SK-N-SH (cell line): ENCODE data around the gene FGFBP2. TPM values are rescaled to one million over a fixed set of nuclear protein-coding genes. Genes with fewer than 3 reads are reported as not detected.

ENCODE experiments used
- CTCF ChIA-PET: fragments of 300-600, 350-600 bp; formaldehyde crosslinking; extraction: SDS; loops from one replicate; lab custom pipeline; 2021; lab: Yijun Ruan, JAX
- POLR2A ChIA-PET: fragments of 350-600 bp; sonication (Branson Sonifier 250); formaldehyde crosslinking; extraction: SDS; loops from one replicate; lab custom pipeline; 2020; ENCODE audit warnings: antibody characterized with exemption, inconsistent platforms; lab: Yijun Ruan, JAX
- DNase-seq: peaks from one replicate; pipeline ENCODE4 v3.0.0; 2012
- H2AFZ ChIP-seq: fragments of 200-600 bp; sonication (generic); 2 replicates; pipeline ENCODE4 v1.8.1; 2016; ENCODE audit warnings: antibody characterized with exemption, mild to moderate bottlenecking, low read depth
- H3F3A ChIP-seq: fragments of 200-600 bp; sonication (generic); replicated peaks from 2 replicates; pipeline ENCODE3; 2016; ENCODE audit warnings: antibody characterized with exemption, mild to moderate bottlenecking; ENCODE audit not compliant: insufficient read depth
- H3K27ac ChIP-seq, 2 experiments: fragments of 200-500 bp in 1 of 2; fragments of 200-600 bp in 1 of 2; sonication (Bioruptor generic) in 1 of 2; sonication (generic), shearing (Covaris generic) in 1 of 2; 2 replicates each; pipeline versions ENCODE4 v1.5.1 to v1.6.1; 2014 to 2016; ENCODE audit warnings: low read depth in 2 of 2, inconsistent platforms in 1 of 2, low read length in 1 of 2, mild to moderate bottlenecking in 1 of 2, mixed read lengths in 1 of 2
- H3K27me3 ChIP-seq: fragments of 200-600 bp; sonication (generic), shearing (Covaris generic); 2 replicates; pipeline ENCODE4 v1.6.1; 2016; ENCODE audit warnings: mixed run types; ENCODE audit not compliant: insufficient read depth
- H3K36me3 ChIP-seq, 2 experiments: fragments of 200-500 bp in 1 of 2; fragments of 200-600 bp in 1 of 2; sonication (Bioruptor generic) in 1 of 2; sonication (generic) in 1 of 2; replicated peaks in 1 of 2; 2 replicates each; pipeline versions ENCODE3 to v1.5.1; 2014 to 2016; ENCODE audit warnings: low read length in 1 of 2, mild to moderate bottlenecking in 1 of 2; ENCODE audit not compliant: insufficient read depth in 2 of 2, control insufficient read depth in 1 of 2
- H3K4me1 ChIP-seq, 2 experiments: fragments of 200-500 bp in 1 of 2; fragments of 200-600 bp in 1 of 2; sonication (Bioruptor generic) in 1 of 2; sonication (generic), shearing (Covaris generic) in 1 of 2; 2 replicates each; pipeline versions ENCODE4 v1.5.1 to v1.6.1; 2014 to 2016; ENCODE audit warnings: low read depth in 1 of 2, low read length in 1 of 2, mixed run types in 1 of 2; ENCODE audit not compliant: insufficient read depth in 2 of 2, control insufficient read depth in 1 of 2
- H3K4me2 ChIP-seq: fragments of 200-600 bp; sonication (generic), shearing (Covaris generic); 2 replicates; pipeline ENCODE4 v1.6.1; 2017; ENCODE audit warnings: mixed run types
- H3K4me3 ChIP-seq, 2 experiments: fragments of 200-500 bp in 1 of 2; fragments of 200-600 bp in 1 of 2; sonication (Bioruptor generic) in 1 of 2; sonication (generic), shearing (Covaris generic) in 1 of 2; 2 replicates each; pipeline versions ENCODE4 v1.5.1 to v1.8.1; 2014 to 2016; ENCODE audit warnings: low read depth in 2 of 2, inconsistent platforms in 1 of 2, low read length in 1 of 2, mild to moderate bottlenecking in 1 of 2, mixed read lengths in 1 of 2, moderate library complexity in 1 of 2
- H3K79me2 ChIP-seq: fragments of 200-600 bp; sonication (generic); 2 replicates; pipeline ENCODE4 v1.8.1; 2017; ENCODE audit warnings: mild to moderate bottlenecking; ENCODE audit not compliant: insufficient read depth
- H3K9ac ChIP-seq: fragments of 200-600 bp; sonication (generic); 2 replicates; pipeline ENCODE4 v1.6.1; 2017; ENCODE audit warnings: mixed run types
- H3K9me2 ChIP-seq: fragments of 200-600 bp; sonication (generic); 2 replicates; pipeline ENCODE4 v1.6.1; 2017; ENCODE audit warnings: mixed run types
- H3K9me3 ChIP-seq: fragments of 200-600 bp; sonication (generic); 2 replicates; pipeline ENCODE4 v1.6.1; 2017; ENCODE audit warnings: mixed run types, mild to moderate bottlenecking, moderate library complexity
- H4K20me1 ChIP-seq: fragments of 200-600 bp; sonication (generic); 2 replicates; pipeline ENCODE4 v1.6.1; 2017; ENCODE audit warnings: mild to moderate bottlenecking, mixed run types; ENCODE audit not compliant: insufficient read depth
- FOXM1 ChIP-seq: IDR thresholded peaks from 2 replicates; pipeline ENCODE4 v1.4.0; 2012; ENCODE audit warnings: low read depth, mild to moderate bottlenecking
- JUND ChIP-seq: IDR thresholded peaks from 2 replicates; pipeline ENCODE4 v1.4.0; 2012
- NFIC ChIP-seq: IDR thresholded peaks from 2 replicates; pipeline ENCODE4 v1.4.0; 2012; ENCODE audit warnings: borderline replicate concordance
- POLR2AphosphoS5 ChIP-seq: IDR thresholded peaks from 2 replicates; pipeline ENCODE4 v1.6.1; 2012; ENCODE audit warnings: low read depth, low read length
- RCOR1 ChIP-seq: fragments of 150-350 bp; IDR thresholded peaks from 2 replicates; pipeline ENCODE4 v1.6.1; 2017; ENCODE audit warnings: antibody characterized with exemption, low read length
- REST ChIP-seq: IDR thresholded peaks from 2 replicates; pipeline ENCODE4 v1.6.1; 2012; ENCODE audit warnings: mild to moderate bottlenecking, low read depth, low read length, moderate library complexity
- RFX5 ChIP-seq: IDR thresholded peaks from 2 replicates; pipeline ENCODE4 v1.6.1; 2012; ENCODE audit warnings: mild to moderate bottlenecking, improper control_type of control experiment, low read length
- RXRA ChIP-seq: IDR thresholded peaks from 2 replicates; pipeline ENCODE4 v1.4.0; 2012; ENCODE audit warnings: low read depth, mild to moderate bottlenecking, borderline replicate concordance
- TAF1 ChIP-seq: IDR thresholded peaks from 2 replicates; pipeline ENCODE4 v1.6.1; 2012; ENCODE audit warnings: low read depth, mild to moderate bottlenecking, low read length, moderate library complexity, borderline replicate concordance
- ZBTB33 ChIP-seq: IDR thresholded peaks from 2 replicates; pipeline ENCODE4 v1.4.0; 2012; ENCODE audit warnings: low read depth, borderline replicate concordance
- WGBS: methylation state at CpG from one replicate; pipeline ENCODE4 v1.1.6; 2017; ENCODE audit warnings: low lambda C conversion rate; 5-methylcytosine and 5-hydroxymethylcytosine counted together
- polyA plus RNA-seq, 3 experiments: library from polyadenylated mRNA; depleted of rRNA; stranded (reverse); fragments of >200 nt; gene quantifications; 2 replicates each; pipeline ENCODE4 v1.2.3, GENCODE V29; 2012

Gene FGFBP2
- polyA plus RNA-seq, 1 of the 3 experiments (the other 2 are of a cell fraction): 0.62 TPM

DNA sequence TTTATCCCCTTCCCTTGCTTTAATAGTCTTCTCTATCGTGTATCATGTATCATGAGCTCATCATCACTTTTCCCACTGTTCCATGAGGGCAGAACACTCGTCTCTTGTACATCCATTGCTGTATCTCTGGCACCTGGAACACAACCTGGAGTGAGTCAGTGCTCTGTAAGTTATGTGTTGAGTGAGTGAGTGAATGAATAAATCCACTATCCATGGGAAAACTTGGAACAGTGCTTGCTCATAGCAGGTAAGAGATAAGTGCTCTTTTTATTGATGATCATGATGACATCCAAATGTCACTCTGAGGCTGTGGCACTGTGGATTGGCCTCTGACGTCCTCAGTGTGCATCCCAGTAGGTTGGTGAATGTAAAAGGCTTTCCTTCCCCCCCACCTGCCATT lies 28.7 kb downstream of the FGFBP2 start:
- TF ChIP-seq POLR2AphosphoS5 (no peak), NFIC (no peak), JUND (no peak), ZBTB33 (no peak), RXRA (no peak), REST (no peak), TAF1 (no peak), RCOR1 (no peak), RFX5 (no peak), FOXM1 (no peak)
- no peak for DNase-seq
- CTCF ChIA-PET: interaction anchor here (3.5 kb wide), 1 partner anchor 22 kb away, joined by 13 read pairs; no protein-coding TSS in a partner anchor
- no peaks in the 10 kb centered on the region for H3K4me1 ChIP-seq
- WGBS: 43% methylated on average over 3 of the region's 3 CpGs
- POLR2A ChIA-PET: no interaction called here
- no peaks in the 10 kb centered on the region for H3K9me2 ChIP-seq
- no peak overlapping the region for H2AFZ ChIP-seq
- H3K27me3 ChIP-seq: no peaks in the 10 kb centered on the region; the same call in 1 of the 2 replicates
- no peaks in the 10 kb centered on the region for H3K79me2 ChIP-seq
- no peak overlapping the region for H3K9ac ChIP-seq
- H3K4me3 ChIP-seq: no peak overlapping the region
- no peaks in the 10 kb centered on the region for H3K9me3 ChIP-seq
- no peaks in the 10 kb centered on the region for H3F3A ChIP-seq
- no peak overlapping the region for H3K4me2 ChIP-seq
- H4K20me1 ChIP-seq: no peaks in the 10 kb centered on the region
- H3K27ac ChIP-seq: no peak overlapping the region
- no peaks in the 10 kb centered on the region for H3K36me3 ChIP-seq

DNA sequence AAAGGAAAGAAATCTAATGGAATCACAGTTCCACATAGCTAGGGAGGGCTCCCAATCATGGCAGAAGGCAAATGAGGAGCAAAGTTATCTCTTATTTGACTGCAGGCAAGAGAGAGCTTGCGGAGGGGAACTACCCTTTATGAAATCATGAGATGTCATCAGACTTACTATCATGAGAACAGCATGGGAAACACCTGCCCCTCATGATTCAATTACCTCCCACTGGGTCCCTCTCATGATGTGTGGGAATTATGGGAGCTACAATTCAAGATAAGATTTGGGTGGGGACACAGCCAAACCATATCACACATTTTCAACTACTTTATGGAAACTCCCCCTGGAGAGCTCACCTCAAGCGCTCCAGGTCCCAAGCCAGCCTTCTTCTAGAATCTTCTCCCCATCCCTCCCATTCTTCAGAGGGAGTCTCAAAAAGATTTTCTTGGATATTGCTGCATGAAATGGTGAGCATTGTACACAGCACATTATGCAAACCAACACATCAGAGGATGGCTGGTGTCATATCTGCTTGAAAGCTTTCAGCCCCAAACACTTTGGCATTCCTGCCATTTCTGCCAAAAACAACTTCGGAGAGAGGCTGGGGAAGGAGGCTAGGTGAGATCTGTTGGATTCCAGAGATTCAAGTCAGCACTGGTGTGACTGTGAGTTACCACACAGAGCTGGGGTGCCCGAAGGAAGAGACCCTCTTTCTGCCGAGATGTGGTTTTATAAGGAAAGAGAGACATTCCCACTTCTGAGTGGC lies 31.3 kb downstream of the FGFBP2 start:
- no peaks in the 10 kb centered on the region for H3K9me2 ChIP-seq
- H3K9me3 ChIP-seq: no peaks in the 10 kb centered on the region
- H4K20me1 ChIP-seq: no peaks in the 10 kb centered on the region
- ChIA-PET POLR2A (no interaction called here), CTCF (interaction anchor here (1.2 to 2.6 kb wide), 3 partner anchors 24 to 126 kb away, joined by 3 to 9 read pairs (median 6); no protein-coding TSS in a partner anchor)
- no peak for DNase-seq
- no peak overlapping the region for H3K4me3 ChIP-seq
- no peak overlapping the region for H3K4me2 ChIP-seq
- no peaks in the 10 kb centered on the region for H3K79me2 ChIP-seq
- WGBS: 91% methylated on average over 5 of the region's 5 CpGs
- H3K27me3 ChIP-seq: no peaks in the 10 kb centered on the region; the same call in 1 of the 2 replicates
- no peaks in the 10 kb centered on the region for H3F3A ChIP-seq
- H2AFZ ChIP-seq: no peak overlapping the region
- H3K36me3 ChIP-seq: no peaks in the 10 kb centered on the region
- H3K4me1 ChIP-seq: no peaks in the 10 kb centered on the region
- no peak for TF ChIP-seq NFIC
- H3K27ac ChIP-seq: no peak overlapping the region
- no peak overlapping the region for H3K9ac ChIP-seq
